Gastroesophageal sphincter (tissue), 4 donors: ENCODE measurements around the gene TBX3. TPM values are rescaled to one million over a fixed set of nuclear protein-coding genes. Genes with fewer than 3 reads are reported as not detected.
A peak's percentile ranks its signal among the peaks of the same experiment; 100 is the strongest.

Experiments used
- ATAC-seq: fragments of 150-250 bp; one replicate; pipeline ENCODE4 v1.9.1; 2016; ENCODE audit warnings: mild to moderate bottlenecking, moderate library complexity
- H3K27ac ChIP-seq, 4 donors: fragments of 200-600 bp; sonication (generic) in 3 of 4; 1 replicate in 3 of 4; 2 replicates in 1 of 4; pipeline ENCODE4 v1.5.1; 2016 to 2019
- H3K27me3 ChIP-seq: fragments of 200-600 bp; sonication (generic); one replicate; pipeline ENCODE4 v1.5.1; 2019
- H3K36me3 ChIP-seq, 2 donors: fragments of 200-600 bp; sonication (generic); one replicate each; pipeline ENCODE4 v1.5.1; 2019; ENCODE audit warnings: control low read depth in 1 of 2
- H3K4me1 ChIP-seq, 3 donors: fragments of 200-600 bp; sonication (generic); 1 replicate in 2 of 3; 2 replicates in 1 of 3; pipeline ENCODE4 v1.5.1; 2016 to 2019; ENCODE audit warnings: control low read depth in 2 of 3
- H3K4me3 ChIP-seq, 2 donors: fragments of 200-600 bp; sonication (generic); one replicate each; pipeline ENCODE4 v1.5.1; 2019; ENCODE audit warnings: mild to moderate bottlenecking in 1 of 2, moderate library complexity in 1 of 2
- H3K9me3 ChIP-seq, 3 donors: fragments of 200-600 bp; sonication (generic); one replicate each; pipeline ENCODE4 v1.5.1; 2017 to 2019; ENCODE audit warnings: control low read depth in 2 of 3
- EP300 ChIP-seq: sonication (generic); formaldehyde crosslinking; IDR thresholded peaks from one replicate; pipeline ENCODE4 v1.6.1; 2017; ENCODE audit warnings: antibody characterized with exemption, mild to moderate bottlenecking
- POLR2A ChIP-seq, 2 donors: fragments of 450-650 bp; IDR thresholded peaks; one replicate each; pipeline ENCODE4 v1.6.1; 2017; ENCODE audit warnings: antibody characterized with exemption in 2 of 2, mild to moderate bottlenecking in 2 of 2, moderate library complexity in 1 of 2
- POLR2AphosphoS5 ChIP-seq: sonication (generic); formaldehyde crosslinking; IDR thresholded peaks from one replicate; pipeline ENCODE4 v1.6.1; 2017; ENCODE audit warnings: antibody characterized with exemption
- WGBS, 2 donors: methylation state at CpG; one replicate each; pipeline ENCODE4 v1.1.5; 2018; ENCODE audit warnings: low coverage in 1 of 2; 5-methylcytosine and 5-hydroxymethylcytosine counted together
- small RNA-seq, 4 donors: library from RNA; depleted of rRNA; stranded (forward); fragments of <200 nt; gene quantifications; one replicate each; pipeline ENCODE3, GENCODE V24; 2016
- total RNA-seq, 4 donors: library from RNA; depleted of rRNA; stranded (reverse); fragments of >200 nt; gene quantifications; one replicate each; pipeline ENCODE4 v1.1.0, GENCODE V29; 2016
- TF ChIP-seq, protein P1 (sequence below), 4 experiments: fragments of 200-600 bp in 2 of 4; fragments of 450-650 bp in 2 of 4; sonication (generic) in 1 of 4; IDR thresholded peaks; one replicate each; pipeline ENCODE4 v1.5.1; 2017 to 2019; ENCODE audit warnings: antibody characterized with exemption in 4 of 4, mild to moderate bottlenecking in 2 of 4, moderate library complexity in 2 of 4

The TBX3 gene
- total RNA-seq, 4 donors from 2014 or later: 6.9 to 17.4 (median 10.0) TPM

DNA sequence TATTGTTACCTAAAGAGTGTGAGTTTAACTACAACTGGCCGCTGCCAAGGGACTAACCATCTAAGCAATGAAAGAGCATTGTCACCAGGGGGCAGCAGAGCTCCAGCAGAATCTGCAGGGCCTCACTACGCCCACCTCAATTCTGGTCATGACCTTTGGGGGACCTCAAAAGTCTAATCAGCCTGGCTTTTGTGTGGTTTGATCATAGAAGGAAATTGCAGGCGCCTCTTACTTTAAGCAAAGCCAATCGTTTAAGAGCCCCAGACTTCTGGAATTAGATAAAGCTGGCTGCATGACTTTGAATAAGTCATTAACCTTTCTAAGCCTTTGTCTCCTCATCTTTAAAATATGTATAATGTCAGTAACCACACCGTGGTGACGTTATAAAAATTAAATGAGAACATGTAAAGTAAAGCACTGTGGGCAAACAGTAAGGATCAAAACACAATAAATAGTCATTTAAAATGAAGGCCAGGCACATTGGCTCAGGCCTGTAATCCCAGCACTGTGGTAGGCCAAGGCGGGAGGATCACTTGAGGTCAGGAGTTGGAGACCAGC lies 58.6 kb downstream of the TBX3 start:
- Histone ChIP-seq H3K4me3 (no peak overlapping the region), H3K27ac (no peak overlapping the region), H3K27me3 (peaks cover 25% of the 10 kb centered on the region), H3K36me3 (no peaks in the 10 kb centered on the region), H3K9me3 (peaks cover 0 to 14% (median 0%) of the 10 kb centered on the region in 3 donors), H3K4me1 (no peaks in the 10 kb centered on the region)
- no peak for ATAC-seq
- 50 to 67% methylated on average over 4 to 7 of the region's 7 CpGs for WGBS, 2 donors
- TF ChIP-seq, protein P1, sequence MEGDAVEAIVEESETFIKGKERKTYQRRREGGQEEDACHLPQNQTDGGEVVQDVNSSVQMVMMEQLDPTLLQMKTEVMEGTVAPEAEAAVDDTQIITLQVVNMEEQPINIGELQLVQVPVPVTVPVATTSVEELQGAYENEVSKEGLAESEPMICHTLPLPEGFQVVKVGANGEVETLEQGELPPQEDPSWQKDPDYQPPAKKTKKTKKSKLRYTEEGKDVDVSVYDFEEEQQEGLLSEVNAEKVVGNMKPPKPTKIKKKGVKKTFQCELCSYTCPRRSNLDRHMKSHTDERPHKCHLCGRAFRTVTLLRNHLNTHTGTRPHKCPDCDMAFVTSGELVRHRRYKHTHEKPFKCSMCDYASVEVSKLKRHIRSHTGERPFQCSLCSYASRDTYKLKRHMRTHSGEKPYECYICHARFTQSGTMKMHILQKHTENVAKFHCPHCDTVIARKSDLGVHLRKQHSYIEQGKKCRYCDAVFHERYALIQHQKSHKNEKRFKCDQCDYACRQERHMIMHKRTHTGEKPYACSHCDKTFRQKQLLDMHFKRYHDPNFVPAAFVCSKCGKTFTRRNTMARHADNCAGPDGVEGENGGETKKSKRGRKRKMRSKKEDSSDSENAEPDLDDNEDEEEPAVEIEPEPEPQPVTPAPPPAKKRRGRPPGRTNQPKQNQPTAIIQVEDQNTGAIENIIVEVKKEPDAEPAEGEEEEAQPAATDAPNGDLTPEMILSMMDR (IDR thresholded peaks at IDR 0.05): peak in 2 of 4 experiments; percentile 20 to 58
- no peak for TF ChIP-seq POLR2A (IDR thresholded peaks at IDR 0.05)

DNA sequence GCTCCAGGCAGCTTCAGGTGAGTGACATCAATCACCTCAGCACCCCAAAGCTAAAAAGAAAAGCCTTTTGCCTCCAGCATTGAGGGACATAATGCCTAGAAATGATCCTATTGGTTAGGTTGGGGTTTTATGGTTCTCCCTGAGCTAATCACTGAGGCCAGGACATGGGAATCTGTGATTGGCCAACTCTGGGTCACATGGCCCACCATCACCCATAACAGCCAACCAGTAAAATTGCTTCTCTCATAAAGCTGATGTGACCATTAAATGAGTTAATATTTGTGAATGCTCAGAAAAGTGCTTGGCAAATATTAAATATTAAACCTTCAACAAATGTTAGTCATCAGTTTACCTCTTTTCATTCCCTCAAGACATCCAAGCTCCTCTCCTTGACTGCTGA lies 60.2 kb downstream of the TBX3 start:
- Histone ChIP-seq H3K36me3 (no peaks in the 10 kb centered on the region), H3K27me3 (peaks cover 16% of the 10 kb centered on the region), H3K27ac (no peak overlapping the region), H3K4me3 (no peak overlapping the region), H3K4me1 (no peaks in the 10 kb centered on the region), H3K9me3 (peaks cover 0 to 14% (median 0%) of the 10 kb centered on the region in 3 donors)
- TF ChIP-seq, protein P1 (IDR thresholded peaks at IDR 0.05): no peak
- TF ChIP-seq POLR2AphosphoS5 (no peak), EP300 (no peak), POLR2A (IDR thresholded peaks at IDR 0.05) (no peak)
- no peak for ATAC-seq

Small RNAs within 50 kb of the gene (small RNA-seq; reads per million reads assigned to genes)
- gene RF00019: 0 reads per million in 4 donors
